ENCODE measurements around the gene KCNIP2. TPM values are rescaled to one million over a fixed set of nuclear protein-coding genes. Genes with fewer than 3 reads are reported as not detected.

Gene KCNIP2
- total RNA-seq, 4 donors from 2014 or later = 0.32 to 1.7 (median 0.54) TPM

DNA sequence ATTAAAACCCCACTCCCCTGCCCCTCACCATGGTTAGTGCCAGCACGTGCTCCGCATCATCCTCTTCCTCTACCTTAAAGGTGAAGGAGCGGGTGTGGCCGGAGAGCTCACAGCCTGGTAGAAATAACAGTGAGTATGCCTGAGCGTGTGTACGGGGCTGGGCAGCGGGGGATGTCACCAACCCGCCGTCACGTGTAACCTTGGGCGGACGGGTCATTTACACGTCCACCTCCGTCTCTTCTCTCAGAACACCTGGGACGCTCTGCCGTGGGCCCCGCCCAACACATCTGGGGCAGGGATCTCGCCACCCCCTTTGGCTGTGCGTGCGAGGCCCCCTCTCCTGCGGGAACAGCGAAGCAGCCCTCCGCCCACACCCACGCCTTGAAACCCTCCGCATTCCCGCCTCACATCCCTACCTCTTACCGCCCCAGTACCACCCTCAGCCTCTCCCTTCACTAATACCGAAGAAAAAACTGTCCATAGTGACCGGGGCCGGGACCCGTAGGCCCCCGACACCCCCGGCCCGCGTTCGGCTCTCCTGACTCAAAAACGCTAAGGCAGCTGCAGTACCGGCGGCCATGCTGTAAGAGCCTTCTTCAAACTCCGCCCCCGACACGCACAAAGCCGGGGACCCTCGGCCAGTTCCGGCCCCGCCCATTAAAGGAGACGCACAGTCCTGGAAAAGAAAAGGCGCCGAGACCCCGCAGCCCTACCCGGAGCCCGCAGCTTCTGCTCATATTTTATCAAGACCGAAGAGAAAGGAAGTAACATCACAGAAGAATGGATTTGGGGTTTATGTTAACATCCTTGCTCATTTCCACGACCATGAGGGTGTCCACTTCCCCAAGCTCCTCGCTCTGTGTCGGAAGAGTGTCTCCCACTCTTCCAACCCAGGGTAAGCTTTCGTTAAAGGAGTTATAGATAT lies 60.5 kb downstream of the KCNIP2 start, which contains the start of gene NPM3:
NPM3 (minus strand) TSS at position 636 of the 925 bp plus-strand sequence; CDS start at position 580, 56 bp downstream.
- DNase-seq (ENCODE audit: extremely low spot score) = peak; percentile 97
- TF ChIP-seq POLR2AphosphoS5 (IDR thresholded peaks at IDR 0.05) (peak; percentile 51 to 66), POLR2A (IDR thresholded peaks at IDR 0.05; ENCODE audit: low read depth) (no peak), CTCF (IDR thresholded peaks at IDR 0.05) (peak in 1 of 3 experiments; percentile 5), EP300 (IDR thresholded peaks at IDR 0.05) (no peak)
- peak within 1 kb of the TSS; percentile 32 to 69 (median 42) for H3K27ac ChIP-seq (replicated peaks in 1 of 4)
- H3K9me3 ChIP-seq = no peaks in the 10 kb centered on the region
- H3K27me3 ChIP-seq = peaks cover 0 to 18% (median 10%) of the 10 kb centered on the region in 4 donors
- 1% methylated on average over 41 of the region's 57 CpGs for WGBS
- peaks cover 42 to 66% (median 59%) of the 10 kb centered on the region in 4 donors for H3K4me1 ChIP-seq
- peak within 1 kb of the TSS; percentile 60 to 74 (median 64) for H3K4me3 ChIP-seq
- intact Hi-C loops (cut with DNase I) = loop anchor here (5.0 kb wide), 3 partner anchors 34 to 224 kb away; partner anchors contain the start of gene OGA
- H3K36me3 ChIP-seq = peaks cover 19 to 42% (median 41%) of the 10 kb centered on the region in 4 donors

- intact Hi-C loops (cut with DNase I) = loop anchor here (5.0 kb wide), 3 partner anchors 35 to 225 kb away; partner anchors contain the start of gene OGA
- peak overlapping the region; percentile 60 to 74 (median 64) for H3K4me3 ChIP-seq
- TF ChIP-seq POLR2AphosphoS5 (IDR thresholded peaks at IDR 0.05) (no peak), CTCF (IDR thresholded peaks at IDR 0.05) (no peak), POLR2A (IDR thresholded peaks at IDR 0.05; ENCODE audit: low read depth) (no peak)
- peaks cover 42 to 66% (median 59%) of the 10 kb centered on the region in 4 donors for H3K4me1 ChIP-seq
- peaks cover 0 to 27% (median 13%) of the 10 kb centered on the region in 4 donors for H3K27me3 ChIP-seq
- DNase-seq (ENCODE audit: extremely low spot score) = no peak
- WGBS = 74% methylated on average over 10 of the region's 17 CpGs
- no peaks in the 10 kb centered on the region for H3K9me3 ChIP-seq
- no peak overlapping the region for H3K27ac ChIP-seq (replicated peaks in 1 of 4)
- H3K36me3 ChIP-seq = peaks cover 15 to 34% (median 33%) of the 10 kb centered on the region in 4 donors
Measured at GRCh38 chr10:101781984-101782810, 61.4 kb downstream of the KCNIP2 start.

DNA sequence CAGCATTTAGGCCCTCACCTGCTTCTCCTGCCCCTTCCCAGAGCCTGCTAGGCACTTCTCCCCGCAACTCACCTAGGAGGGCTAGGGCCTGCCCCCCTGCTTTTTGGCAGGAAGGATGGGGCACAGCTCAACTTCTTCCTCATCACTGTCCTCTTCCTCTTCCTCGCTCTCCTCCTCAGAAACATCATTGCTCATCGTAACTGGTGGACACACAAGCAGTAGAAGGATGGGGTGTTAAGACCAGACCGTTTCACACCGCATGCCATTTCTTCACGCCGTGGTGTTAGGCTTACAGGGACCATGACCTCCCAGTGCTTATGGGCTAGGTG lies 62.0 kb downstream of the KCNIP2 start:
- Histone ChIP-seq H3K9me3 (no peaks in the 10 kb centered on the region), H3K27ac (replicated peaks in 1 of 4) (no peak overlapping the region), H3K27me3 (peaks cover 0 to 32% (median 16%) of the 10 kb centered on the region in 4 donors), H3K4me3 (no peak overlapping the region), H3K4me1 (peaks cover 42 to 66% (median 59%) of the 10 kb centered on the region in 4 donors), H3K36me3 (peaks cover 9 to 28% (median 27%) of the 10 kb centered on the region in 4 donors)
- no peak for TF ChIP-seq POLR2A (IDR thresholded peaks at IDR 0.05; ENCODE audit: low read depth)
- TF ChIP-seq EP300 (IDR thresholded peaks at IDR 0.05) = no peak
- no peak for TF ChIP-seq POLR2AphosphoS5 (IDR thresholded peaks at IDR 0.05)
- no peak for TF ChIP-seq CTCF (IDR thresholded peaks at IDR 0.05)
- no peak for DNase-seq (ENCODE audit: extremely low spot score)
- WGBS = 75% methylated on average over 7 of the region's 7 CpGs
- intact Hi-C loops (cut with DNase I) = loop anchor here (5.0 kb wide), 3 partner anchors 36 to 226 kb away; partner anchors contain the start of gene OGA

DNA sequence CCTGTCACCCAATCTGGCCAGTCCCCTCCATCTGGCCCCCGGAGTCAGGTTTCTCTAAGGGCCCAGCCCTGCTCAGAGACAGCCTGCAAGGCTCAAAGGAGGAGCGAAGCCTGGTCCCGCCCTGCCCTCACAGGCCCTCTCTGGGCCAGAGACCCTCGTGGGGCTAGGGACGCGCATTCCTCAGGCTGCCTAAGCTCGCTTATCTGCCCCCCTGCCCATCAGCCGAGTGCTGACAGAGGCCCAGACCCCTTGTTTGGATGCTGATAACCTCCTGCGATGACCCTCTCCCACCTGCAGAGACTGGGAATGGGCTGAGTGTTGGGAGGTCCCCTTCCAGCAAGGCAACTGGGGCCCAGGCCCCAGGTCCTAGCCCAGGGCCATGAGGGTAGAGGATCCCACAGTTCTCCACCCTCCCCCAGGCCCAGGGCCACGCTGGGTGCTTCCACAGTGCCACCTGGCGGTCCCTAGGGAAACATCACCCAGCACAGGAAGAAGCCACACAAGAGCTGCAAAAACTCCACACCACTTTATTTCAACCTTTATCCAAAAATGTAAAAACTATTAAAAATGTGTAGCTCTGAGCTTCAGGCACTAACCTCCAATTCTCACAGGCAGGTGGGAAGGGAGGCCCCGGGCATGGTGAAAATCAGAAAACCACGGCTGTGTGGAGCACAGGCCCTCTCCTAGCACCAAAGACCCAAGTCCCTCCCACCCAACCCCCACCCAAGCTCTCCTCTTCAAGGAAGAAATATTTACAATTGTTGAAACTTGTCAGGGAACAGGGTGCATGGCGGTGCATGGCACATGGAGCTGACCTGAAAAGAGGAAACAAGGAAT lies 62.6 kb downstream of the KCNIP2 start:
- H3K36me3 ChIP-seq = peaks cover 3 to 22% (median 21%) of the 10 kb centered on the region in 4 donors
- H3K27me3 ChIP-seq = peaks cover 0 to 38% (median 21%) of the 10 kb centered on the region in 4 donors
- H3K27ac ChIP-seq (replicated peaks in 1 of 4) = no peak overlapping the region
- H3K9me3 ChIP-seq = no peaks in the 10 kb centered on the region
- H3K4me3 ChIP-seq = no peak overlapping the region
- peaks cover 46 to 72% (median 65%) of the 10 kb centered on the region in 4 donors for H3K4me1 ChIP-seq
- no peak for TF ChIP-seq EP300 (IDR thresholded peaks at IDR 0.05)
- TF ChIP-seq CTCF (IDR thresholded peaks at IDR 0.05) = peak; percentile 77 to 96 (median 78)
- TF ChIP-seq POLR2AphosphoS5 (IDR thresholded peaks at IDR 0.05) = no peak
- 36% methylated on average over 5 of the region's 14 CpGs for WGBS
- intact Hi-C loops (cut with DNase I) = loop anchor here (5.0 kb wide), 3 partner anchors 36 to 226 kb away; partner anchors contain the start of gene OGA
- DNase-seq (ENCODE audit: extremely low spot score) = no peak

All from esophagus muscularis mucosa (tissue), 4 donors.